Stomach (tissue), 9 donors: ENCODE results near the gene ADAMTS15. TPM values are rescaled to one million over a fixed set of nuclear protein-coding genes. Genes with fewer than 3 reads are reported as not detected.

Experiments used
- DNase-seq, 2 donors: peaks; one replicate each; pipeline versions ENCODE4 v3.0.0 to v3.0.0-alpha.2; 2013 to 2019
- H3K27ac ChIP-seq, 5 donors: fragments of 200-600 bp in 4 of 5; sonication (generic) in 4 of 5; one replicate each; pipeline ENCODE4 v1.5.1; 2013 to 2019; ENCODE audit warnings: mild to moderate bottlenecking in 1 of 5, moderate library complexity in 1 of 5
- H3K27me3 ChIP-seq, 3 donors: fragments of 200-600 bp; sonication (generic); one replicate each; pipeline ENCODE4 v1.5.1; 2017 to 2019; ENCODE audit warnings: mixed run types in 1 of 3
- H3K36me3 ChIP-seq, 4 donors: fragments of 200-600 bp; sonication (generic); 1 replicate in 3 of 4; 2 replicates in 1 of 4; pipeline ENCODE4 v1.5.1; 2016 to 2019
- H3K4me1 ChIP-seq, 4 donors: fragments of 200-600 bp; sonication (generic); one replicate each; pipeline ENCODE4 v1.5.1; 2016 to 2019
- H3K4me3 ChIP-seq, 4 donors: fragments of 200-600 bp; sonication (generic) in 3 of 4; one replicate each; pipeline ENCODE4 v1.5.1; 2016 to 2019; ENCODE audit warnings: mild to moderate bottlenecking in 1 of 4
- H3K9me3 ChIP-seq, 4 donors: fragments of 200-600 bp; sonication (generic); one replicate each; pipeline ENCODE4 v1.5.1; 2016 to 2019
- EP300 ChIP-seq: sonication (generic); formaldehyde crosslinking; IDR thresholded peaks from one replicate; pipeline ENCODE4 v1.6.1; 2017; ENCODE audit warnings: antibody characterized with exemption
- POLR2A ChIP-seq, 4 donors: fragments of 450-650 bp; IDR thresholded peaks; one replicate each; pipeline ENCODE4 v1.6.1; 2016; ENCODE audit warnings: antibody characterized with exemption in 4 of 4, control low read depth in 2 of 4, mild to moderate bottlenecking in 1 of 4, moderate library complexity in 1 of 4
- POLR2AphosphoS5 ChIP-seq, 3 donors: sonication (generic); formaldehyde crosslinking; IDR thresholded peaks; one replicate each; pipeline ENCODE4 v1.6.1; 2016; ENCODE audit warnings: antibody characterized with exemption in 3 of 3
- WGBS, 5 donors: extraction: QIAGEN DNeasy Blood & Tissue Kit in 3 of 5; methylation state at CpG; one replicate each; pipeline versions ENCODE4 v1.1.5 to v1.1.7; 2013 to 2018; 5-methylcytosine and 5-hydroxymethylcytosine counted together
- intact Hi-C: fragments of 100-400 bp; cut with DNase I; formaldehyde crosslinking; loops from one replicate; pipeline ENCODE4 v1.15.1; 2023; ENCODE audit warnings: low total_unique reads
- polyA plus RNA-seq, 3 donors: library from polyadenylated mRNA; stranded (reverse); fragments of 200-250 nt; gene quantifications; one replicate each; pipeline ENCODE4 v1.2.3, GENCODE V29; 2013
- total RNA-seq, 5 donors: library from RNA; depleted of rRNA; stranded (reverse); fragments of >200 nt; gene quantifications; one replicate each; pipeline versions ENCODE4 v1.1.0 to v1.2.3, GENCODE V29; 2014 to 2016
- TF ChIP-seq, protein P1 (sequence below), 7 experiments: fragments of 450-650 bp in 4 of 7; fragments of 200-600 bp in 3 of 7; sonication (generic) in 3 of 7; IDR thresholded peaks; one replicate each; pipeline ENCODE4 v1.5.1; 2016 to 2019; ENCODE audit warnings: antibody characterized with exemption in 7 of 7, control low read depth in 2 of 7, mild to moderate bottlenecking in 1 of 7
- donor health status: healthy with polysubstance abuse.
- donor health status: Bipolar disorder and iron deficiency.
- donor health status: healthy.

Gene ADAMTS15
- total and polyA plus RNA-seq, 8 donors = 1.4 to 23.5 (median 2.4) TPM

DNA sequence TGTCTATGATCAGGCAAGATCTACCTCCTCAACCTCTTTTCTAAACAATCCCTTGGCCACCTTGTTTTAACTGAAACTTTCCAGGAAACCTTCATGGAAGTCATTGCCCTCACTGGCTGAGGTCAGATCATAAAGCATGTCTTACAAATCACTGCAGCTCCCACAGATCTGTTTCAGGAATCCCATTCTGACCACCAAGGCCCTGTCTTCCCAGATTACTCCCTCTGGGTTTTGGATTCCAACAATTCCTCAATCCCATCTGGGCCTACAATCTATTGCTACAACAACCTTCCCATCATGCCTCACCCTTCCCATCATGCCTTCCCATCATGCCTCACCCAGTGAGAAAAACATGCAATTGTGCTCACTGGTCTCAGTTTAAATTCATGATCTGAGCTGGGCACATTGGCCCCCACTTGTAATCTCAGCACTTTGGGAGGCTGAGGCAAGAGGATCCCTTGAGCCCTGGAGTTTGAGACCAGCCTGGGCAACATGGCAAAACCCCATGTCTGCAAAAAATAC lies 15.9 kb downstream of the ADAMTS15 start:
- peaks cover 11 to 64% (median 60%) of the 10 kb centered on the region in 4 donors for H3K36me3 ChIP-seq
- no peak overlapping the region for H3K4me3 ChIP-seq
- no peaks in the 10 kb centered on the region for H3K9me3 ChIP-seq
- no peak overlapping the region for H3K27ac ChIP-seq
- H3K4me1 ChIP-seq = no peaks in the 10 kb centered on the region
- intact Hi-C loops = no loop called here
- DNase-seq = no peak
- TF ChIP-seq, protein P1, sequence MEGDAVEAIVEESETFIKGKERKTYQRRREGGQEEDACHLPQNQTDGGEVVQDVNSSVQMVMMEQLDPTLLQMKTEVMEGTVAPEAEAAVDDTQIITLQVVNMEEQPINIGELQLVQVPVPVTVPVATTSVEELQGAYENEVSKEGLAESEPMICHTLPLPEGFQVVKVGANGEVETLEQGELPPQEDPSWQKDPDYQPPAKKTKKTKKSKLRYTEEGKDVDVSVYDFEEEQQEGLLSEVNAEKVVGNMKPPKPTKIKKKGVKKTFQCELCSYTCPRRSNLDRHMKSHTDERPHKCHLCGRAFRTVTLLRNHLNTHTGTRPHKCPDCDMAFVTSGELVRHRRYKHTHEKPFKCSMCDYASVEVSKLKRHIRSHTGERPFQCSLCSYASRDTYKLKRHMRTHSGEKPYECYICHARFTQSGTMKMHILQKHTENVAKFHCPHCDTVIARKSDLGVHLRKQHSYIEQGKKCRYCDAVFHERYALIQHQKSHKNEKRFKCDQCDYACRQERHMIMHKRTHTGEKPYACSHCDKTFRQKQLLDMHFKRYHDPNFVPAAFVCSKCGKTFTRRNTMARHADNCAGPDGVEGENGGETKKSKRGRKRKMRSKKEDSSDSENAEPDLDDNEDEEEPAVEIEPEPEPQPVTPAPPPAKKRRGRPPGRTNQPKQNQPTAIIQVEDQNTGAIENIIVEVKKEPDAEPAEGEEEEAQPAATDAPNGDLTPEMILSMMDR (IDR thresholded peaks at IDR 0.05) = no peak
- TF ChIP-seq POLR2A (IDR thresholded peaks at IDR 0.05) (no peak), POLR2AphosphoS5 (IDR thresholded peaks at IDR 0.05) (no peak), EP300 (no peak)
- no peaks in the 10 kb centered on the region for H3K27me3 ChIP-seq

DNA sequence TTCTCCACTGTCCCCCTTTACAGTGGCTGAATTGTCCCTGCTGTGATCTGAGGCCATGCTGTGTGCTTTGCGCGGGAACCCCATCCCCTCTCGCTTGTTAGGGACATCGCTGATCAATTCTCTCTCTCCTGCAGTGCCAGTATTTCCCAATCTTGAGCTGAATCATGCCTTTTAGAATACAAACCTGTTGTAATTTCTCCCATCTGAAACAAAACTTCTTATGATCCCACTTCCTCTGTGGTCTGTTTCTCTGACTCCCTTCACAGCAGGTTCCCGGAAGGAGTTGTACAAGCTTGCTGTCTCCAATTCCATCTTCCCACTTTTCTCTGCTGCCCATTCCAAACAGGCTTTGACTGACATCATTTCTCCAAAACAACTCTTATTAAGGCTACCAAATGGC lies 16.8 kb downstream of the ADAMTS15 start:
- intact Hi-C loops = no loop called here
- Histone ChIP-seq H3K27ac (no peak overlapping the region), H3K27me3 (no peaks in the 10 kb centered on the region), H3K4me3 (no peak overlapping the region), H3K4me1 (no peaks in the 10 kb centered on the region), H3K36me3 (peaks cover 11 to 69% (median 62%) of the 10 kb centered on the region in 4 donors), H3K9me3 (no peaks in the 10 kb centered on the region)
- 92 to 96% (median 94%) methylated on average over 5 of the region's 5 CpGs for whole genome bisulfite sequencing, 5 donors
- no peak for TF ChIP-seq POLR2AphosphoS5 (IDR thresholded peaks at IDR 0.05)
- no peak for TF ChIP-seq POLR2A (IDR thresholded peaks at IDR 0.05)
- TF ChIP-seq, protein P1 (IDR thresholded peaks at IDR 0.05) = no peak
- no peak for TF ChIP-seq EP300
- no peak for DNase-seq

DNA sequence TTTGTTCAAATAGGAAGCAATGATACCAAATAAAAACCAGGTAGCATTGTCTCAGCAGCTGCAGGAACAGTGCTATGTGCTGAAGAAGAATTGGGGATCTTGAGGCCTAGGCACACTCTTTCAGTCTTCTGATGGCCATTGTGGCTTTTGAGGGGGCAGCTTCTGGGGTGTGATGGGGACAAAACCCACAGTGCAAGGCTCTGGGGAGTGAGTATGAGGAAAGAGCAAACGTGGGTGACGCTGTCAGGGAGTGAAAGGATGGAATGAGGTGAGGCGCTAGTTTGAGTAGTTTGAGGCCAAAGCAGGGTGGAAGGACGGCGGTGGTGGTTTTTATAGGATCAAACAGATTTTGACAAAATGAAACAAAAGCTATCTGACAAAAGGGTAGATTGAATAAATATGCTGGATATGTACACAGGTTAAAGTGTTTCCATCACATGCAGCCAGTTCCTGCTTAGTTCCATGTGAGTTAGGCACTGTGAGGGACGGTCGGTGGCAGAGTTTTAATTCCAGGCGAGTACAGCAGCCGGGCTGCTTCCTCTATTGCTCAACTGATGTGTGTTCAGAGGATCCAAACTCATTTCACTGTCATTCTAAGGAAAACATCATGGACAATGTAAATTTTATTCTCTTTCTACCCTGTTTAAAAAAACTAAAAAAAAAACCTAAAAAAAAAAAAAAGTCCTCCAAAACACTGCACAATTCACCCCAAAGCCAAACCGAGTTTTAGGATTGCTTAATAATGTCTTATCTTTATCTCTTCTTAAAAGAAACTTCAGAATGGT lies 18.9 kb downstream of the ADAMTS15 start:
- DNase-seq = no peak
- Histone ChIP-seq H3K27ac (no peak overlapping the region), H3K4me1 (no peaks in the 10 kb centered on the region), H3K36me3 (peaks cover 11 to 79% (median 71%) of the 10 kb centered on the region in 4 donors), H3K4me3 (no peak overlapping the region), H3K27me3 (no peaks in the 10 kb centered on the region), H3K9me3 (no peaks in the 10 kb centered on the region)
- TF ChIP-seq, protein P1 (IDR thresholded peaks at IDR 0.05) = no peak
- TF ChIP-seq POLR2AphosphoS5 (IDR thresholded peaks at IDR 0.05) (no peak), EP300 (no peak), POLR2A (IDR thresholded peaks at IDR 0.05) (no peak)
- 49 to 70% (median 67%) methylated on average over 10 of the region's 10 CpGs for WGBS, 5 donors
- intact Hi-C loops = no loop called here

DNA sequence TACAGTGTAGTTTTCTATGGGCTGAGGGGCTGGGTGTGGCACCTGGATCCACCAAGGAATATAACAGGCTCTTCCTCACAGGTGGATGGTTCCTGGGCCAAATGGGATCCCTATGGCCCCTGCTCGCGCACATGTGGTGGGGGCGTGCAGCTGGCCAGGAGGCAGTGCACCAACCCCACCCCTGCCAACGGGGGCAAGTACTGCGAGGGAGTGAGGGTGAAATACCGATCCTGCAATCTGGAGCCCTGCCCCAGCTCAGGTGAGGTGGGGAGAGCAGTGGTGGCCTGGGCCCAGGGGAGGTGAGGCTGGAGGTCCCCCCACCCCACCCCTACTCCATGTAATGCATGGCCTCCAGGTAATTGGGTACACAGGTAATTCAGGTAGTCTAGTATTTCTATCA lies 20.7 kb downstream of the ADAMTS15 start:
- intact Hi-C loops = no loop called here
- no peak for DNase-seq
- no peak overlapping the region for H3K27ac ChIP-seq
- TF ChIP-seq, protein P1 (IDR thresholded peaks at IDR 0.05) = no peak
- TF ChIP-seq POLR2AphosphoS5 (IDR thresholded peaks at IDR 0.05) (no peak), POLR2A (IDR thresholded peaks at IDR 0.05) (no peak), EP300 (no peak)
- no peaks in the 10 kb centered on the region for H3K27me3 ChIP-seq
- WGBS, 5 donors = 91 to 98% (median 96%) methylated on average over 6 of the region's 6 CpGs
- no peak overlapping the region for H3K4me3 ChIP-seq
- H3K9me3 ChIP-seq = no peaks in the 10 kb centered on the region
- H3K36me3 ChIP-seq = peaks cover 4 to 79% (median 71%) of the 10 kb centered on the region in 4 donors
- H3K4me1 ChIP-seq = no peaks in the 10 kb centered on the region
